GM18873 (cell line): ENCODE data around the gene WDR31.
"Not testable (repeated sequence)": the region's sequence is repeated elsewhere in the genome, so short reads cannot be mapped to it uniquely, and the experiment has no call there.

Experiments
- ATAC-seq: cut with Tn5 transposase; IDR thresholded peaks from one replicate; pipeline ENCODE4 v1.9.1; 2021; ENCODE audit warnings: mild to moderate bottlenecking, moderate library complexity, moderate number of reproducible peaks; ENCODE audit not compliant: unreplicated experiment, low FRiP score

WDR31 gene

DNA sequence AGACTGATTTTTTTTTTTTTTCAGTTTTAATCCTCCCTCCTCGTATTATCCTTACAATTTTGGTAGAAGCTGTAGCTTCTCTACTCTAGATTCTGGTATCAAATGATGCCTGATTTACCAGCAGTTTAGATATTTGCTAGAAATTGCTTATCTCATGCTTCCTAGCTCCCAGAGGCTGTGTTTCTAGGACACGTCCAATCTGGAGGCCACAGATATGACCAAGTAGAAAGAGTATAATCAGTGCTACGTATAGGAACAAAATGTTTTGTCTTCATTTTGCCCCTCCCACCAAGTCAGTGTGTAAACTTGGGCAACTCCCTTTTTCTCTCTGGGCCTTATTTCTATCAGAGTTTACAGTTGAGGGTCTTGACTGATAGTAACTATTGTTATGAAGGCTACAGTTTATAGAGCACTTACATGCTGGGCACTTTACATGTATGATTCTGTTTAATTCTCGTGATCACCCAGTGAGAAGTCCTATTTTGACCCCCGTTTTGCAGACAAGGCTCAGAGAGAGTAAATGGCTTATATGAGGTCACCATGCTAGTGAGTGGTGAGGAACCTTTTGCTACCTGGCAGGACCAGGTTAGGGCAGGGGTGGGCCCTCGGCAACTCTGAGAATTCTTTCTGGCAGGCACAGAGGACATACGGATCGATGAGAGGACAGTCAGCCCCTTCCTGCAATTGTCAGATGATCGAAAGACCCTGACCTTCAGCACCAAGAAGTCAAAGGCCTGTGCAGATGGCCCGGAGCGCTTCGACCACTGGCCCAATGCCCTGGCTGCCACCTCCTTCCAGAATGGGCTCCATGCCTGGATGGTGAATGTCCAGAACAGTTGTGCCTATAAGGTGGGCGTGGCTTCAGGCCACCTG is 29.1 kb upstream of the WDR31 start:
- no peak for ATAC-seq

DNA sequence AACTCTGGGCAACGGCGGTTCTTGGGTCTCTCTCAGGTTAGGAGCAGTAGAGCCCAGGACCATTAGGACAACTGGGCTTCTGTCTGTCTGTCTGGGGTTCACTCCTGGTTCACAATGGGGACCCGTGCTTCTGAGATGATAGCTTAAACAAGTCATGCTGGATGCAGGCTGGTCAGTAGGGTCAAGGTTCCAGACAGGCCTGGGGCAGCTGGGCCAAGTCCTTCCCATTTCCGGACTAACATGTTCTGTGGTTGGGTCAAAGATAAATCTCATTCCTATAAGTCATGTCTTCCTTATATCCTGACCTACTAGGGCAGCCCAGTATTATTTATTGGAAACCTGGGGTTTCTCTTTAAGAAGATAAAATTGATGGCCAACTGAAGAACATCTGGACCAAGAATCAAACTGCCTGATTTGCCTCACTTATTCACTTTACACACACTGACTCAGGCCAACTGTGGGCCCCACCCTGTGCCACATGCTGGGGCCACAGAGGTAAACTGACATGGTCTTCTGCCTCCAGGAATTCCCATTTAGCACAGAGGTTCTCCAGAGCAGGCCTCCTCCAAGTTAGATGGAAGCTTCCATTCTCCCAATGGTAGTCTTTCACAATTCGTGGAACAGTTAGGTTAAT is 28.4 kb upstream of the WDR31 start:
- no peak for ATAC-seq

DNA sequence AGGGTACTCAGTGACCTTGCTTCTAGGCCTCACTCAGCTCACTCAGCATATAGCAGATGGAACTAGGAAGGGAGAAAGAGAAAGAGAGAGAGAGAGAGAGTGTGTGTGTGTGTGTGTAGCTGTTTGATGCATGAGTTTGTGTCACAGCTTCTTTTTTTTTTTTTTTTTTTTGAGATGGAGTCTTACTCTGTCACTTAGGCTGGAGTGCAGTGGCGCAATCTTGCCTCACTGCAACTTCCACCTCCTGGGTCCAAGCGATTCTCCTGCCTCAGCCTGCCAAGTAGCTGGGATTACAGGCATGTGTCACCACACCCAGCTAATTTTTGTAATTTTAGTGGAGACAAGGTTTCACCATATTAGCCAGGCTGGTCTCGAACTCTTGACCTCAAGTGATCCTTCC is 25.6 kb upstream of the WDR31 start:
- ATAC-seq, result not testable (repeated sequence)

DNA sequence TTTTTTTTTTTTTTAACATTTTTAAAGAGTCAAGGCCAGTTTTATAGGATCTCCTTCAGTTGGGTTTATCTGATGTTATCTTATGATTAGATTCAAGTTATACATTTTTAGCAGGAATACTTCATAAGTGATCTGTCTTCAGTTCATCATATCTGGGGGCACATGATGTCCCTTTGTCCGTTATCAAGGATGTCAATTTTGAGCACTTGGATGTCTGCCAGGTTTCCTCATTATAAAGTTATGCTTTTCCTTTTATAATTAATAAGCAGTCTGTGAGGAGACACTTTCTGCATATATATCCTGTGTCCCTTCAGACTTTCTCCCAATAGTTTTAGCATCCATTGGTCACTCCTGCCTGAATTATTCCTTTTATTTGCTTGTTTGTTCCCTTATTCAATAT is 24.9 kb upstream of the WDR31 start:
- no peak for ATAC-seq

DNA sequence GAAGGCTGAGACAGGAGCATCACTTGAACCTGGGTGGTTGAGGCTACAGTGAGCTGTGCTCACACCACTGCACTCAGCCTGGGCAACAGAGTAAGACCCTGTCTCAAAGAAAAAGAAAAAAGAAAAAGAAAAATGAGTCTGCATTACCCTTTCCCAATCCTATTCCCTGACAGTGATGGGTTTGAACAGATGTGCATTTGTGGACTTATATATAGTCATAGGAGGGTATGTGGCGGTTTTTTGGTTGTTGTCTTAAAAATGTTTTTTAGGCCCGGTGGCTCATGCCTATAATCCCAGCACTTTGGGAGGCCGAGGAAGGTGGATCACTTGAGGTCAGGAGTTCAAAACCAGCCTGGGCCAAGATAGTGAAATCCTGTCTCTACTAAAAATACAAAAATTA is 23.3 kb upstream of the WDR31 start:
- ATAC-seq, result no peak

DNA sequence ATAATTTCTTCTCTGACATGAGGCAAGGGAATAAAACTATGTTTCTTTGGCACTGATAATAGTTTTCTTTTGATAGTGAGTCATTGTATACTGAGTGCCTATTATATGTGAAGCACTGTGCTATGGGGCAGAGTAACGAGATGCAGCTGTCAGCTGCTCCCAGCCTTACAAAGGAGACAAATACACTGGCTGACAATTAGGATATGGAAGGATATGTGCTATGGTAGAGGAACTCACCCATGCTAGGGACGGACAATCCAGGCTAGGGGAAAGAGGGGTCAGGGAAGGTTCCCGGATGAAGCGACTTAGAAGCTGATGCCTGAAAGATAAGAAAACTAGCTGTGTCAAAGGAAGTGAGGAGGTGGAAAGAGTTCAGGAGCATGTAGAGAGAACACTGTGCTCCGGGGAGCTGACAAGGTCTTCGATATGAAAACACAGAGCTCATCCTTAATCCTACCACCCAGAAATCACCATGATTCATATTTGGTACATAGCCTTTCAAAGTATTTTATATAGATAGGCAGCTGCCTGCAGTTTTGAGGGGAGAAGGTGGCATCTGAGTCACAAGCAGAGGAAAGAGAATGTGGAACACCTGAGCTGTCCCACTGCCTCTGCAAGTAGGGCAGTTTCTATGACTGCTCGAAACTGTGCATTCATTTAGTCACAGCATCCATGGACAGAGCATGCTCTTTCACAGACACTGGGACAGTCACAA is 21.4 kb upstream of the WDR31 start:
- ATAC-seq, result no peak

DNA sequence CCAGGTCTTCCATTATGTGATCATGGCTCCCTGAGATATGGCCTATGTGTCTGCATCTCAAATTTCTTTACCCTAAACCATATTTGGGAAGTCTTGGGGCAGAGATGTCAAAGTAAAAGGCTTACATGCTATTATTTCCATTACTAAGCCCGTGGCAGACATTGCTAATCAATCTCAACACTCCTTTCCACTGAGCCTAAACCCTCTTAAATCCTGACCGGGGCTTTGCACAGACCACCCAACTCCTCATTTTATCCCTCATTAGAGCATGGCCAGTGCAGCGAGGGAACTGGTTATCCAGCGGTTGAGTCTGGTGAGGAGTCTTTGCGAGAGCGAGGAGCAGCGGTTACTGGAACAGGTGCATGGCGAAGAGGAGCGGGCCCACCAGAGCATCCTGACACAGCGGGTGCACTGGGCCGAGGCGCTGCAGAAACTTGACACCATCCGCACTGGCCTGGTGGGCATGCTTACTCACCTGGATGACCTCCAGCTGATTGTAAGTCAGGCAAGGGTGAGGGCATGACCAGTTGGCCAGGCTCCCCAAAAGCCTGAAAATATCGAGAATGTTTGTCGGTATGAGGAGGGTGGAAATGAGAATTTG is 20.3 kb upstream of the WDR31 start:
- no peak for ATAC-seq

DNA sequence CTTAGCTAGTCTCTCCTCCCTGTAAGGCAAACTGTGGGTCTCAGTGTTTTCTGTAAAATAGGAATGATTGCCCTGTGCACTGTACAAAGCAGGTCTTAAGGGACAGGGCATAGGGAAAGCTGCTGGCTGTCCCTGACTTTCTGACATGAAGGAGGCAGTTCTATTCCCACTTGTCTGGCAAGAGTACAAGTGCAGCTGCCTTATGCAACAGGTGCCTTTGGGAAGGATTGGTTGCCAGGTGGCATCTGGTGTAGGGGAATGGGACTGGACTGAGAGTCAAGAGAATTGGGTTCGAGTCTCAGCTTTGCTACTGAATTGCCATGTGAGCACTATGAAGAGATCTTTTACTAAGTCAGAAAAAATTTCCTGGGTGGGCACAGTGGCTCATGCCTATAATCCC is 19.3 kb upstream of the WDR31 start:
- no peak for ATAC-seq

DNA sequence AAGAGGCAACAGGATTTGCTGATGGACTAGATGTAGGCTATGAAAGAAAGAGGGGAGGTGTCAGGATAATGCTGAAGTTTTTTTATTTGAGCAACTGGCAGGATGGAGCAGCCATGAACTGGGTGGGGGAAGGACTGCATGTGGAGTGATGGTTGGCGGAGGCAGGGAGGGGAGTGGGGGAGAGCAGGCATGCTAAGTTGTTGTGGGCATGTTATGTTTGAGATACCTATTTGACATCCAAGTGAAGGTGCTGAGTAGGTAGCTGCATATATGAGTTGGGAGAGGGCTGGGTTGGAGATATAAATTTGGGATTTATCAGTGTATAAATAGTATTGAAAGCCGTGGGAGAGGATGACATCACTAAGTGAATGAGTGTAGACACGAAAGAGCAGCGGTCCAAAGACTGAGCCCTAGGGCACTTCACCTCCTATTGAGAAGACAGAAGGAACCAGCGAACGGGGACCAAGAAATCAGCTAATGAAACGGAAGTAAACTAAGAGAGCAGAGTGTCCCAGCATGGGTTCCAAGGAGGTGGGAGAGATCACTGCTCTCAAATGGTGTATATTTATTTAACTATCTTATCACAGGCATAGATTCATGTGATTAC is 16.7 kb upstream of the WDR31 start:
- no peak for ATAC-seq

DNA sequence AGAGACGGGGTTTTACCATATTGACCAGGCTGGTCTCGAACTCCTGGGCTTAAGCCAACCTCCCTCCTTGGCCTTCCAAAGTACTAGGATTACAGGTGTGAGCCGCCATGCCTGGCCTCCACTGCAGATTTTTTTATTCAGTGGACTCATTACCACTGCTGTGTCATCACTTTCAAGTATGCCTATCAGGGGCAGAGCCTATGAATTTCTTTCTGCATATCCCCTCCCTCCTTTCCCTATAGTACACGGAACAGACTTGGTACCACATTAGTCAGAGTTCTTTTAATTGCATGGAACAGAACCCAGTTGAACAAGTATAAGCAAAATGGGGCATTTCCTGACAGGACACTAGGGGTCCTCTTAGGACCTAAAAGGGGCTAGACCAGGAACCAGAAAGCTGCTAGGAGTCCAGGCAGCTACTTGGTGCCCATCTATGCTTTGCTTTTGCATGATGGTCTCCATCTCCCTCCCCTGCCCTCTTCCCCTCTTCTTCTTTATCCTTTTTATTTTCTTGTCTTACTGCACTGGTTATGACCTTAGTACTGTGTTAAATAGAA is 15.0 kb upstream of the WDR31 start:
- ATAC-seq, result no peak

DNA sequence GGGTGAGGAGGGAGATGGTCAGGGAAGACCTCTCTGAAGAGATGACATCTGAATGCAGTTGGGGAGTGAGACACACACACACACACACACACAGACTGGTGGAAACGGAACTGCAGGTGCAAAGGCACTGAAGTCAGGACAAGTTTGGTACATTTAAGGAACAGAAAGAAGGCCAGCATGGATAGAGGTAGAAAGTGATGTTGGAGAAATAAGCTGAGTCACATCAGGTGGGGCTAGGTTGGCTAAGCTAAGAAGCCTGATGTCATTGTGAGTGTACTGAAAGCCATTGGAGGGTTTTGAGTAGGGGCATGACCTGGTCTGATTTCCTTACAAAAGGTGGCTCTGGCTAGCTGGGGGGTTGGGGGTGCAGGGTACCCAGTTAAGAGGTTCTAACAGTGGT is 12.3 kb upstream of the WDR31 start:
- no peak for ATAC-seq

DNA sequence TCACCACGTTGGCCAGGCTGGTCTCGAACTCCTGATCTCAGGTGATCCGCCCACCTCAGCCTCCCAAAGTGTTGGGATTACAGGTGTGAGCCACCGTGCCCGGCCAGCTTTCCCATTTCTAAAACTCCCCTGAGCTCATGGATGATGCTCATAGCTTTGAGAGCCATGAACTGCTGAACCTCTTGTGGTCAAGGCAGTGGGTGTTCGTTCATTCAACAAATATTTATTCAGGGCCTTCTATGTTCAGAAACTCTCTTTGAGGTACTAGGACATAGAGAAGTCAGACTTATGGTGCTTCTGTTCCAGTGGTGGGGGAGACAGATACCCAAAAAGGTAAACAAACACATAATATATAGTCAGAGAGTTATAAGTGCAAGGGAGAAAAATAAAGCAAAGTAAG is 11.9 kb upstream of the WDR31 start:
- ATAC-seq, result no peak

DNA sequence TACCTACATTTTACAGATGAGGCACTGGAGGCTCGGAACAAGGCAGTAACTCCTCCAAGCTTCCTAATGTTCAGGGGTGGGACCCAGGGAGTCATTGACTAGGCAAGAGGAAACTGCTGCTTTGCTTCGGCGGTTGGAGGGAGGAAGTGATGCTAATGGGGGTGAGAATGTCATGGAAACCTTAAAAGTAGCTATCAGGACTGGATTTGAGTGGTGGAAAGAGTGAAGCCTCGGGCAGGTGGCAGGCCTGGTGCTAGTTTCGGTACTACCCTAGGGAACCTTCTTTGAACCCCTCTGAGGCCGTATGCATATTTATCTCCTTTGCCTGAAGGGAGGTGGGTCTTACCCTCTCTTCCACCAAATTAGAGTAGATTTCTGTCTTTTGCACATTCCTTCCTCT is 10.9 kb upstream of the WDR31 start:
- no peak for ATAC-seq

DNA sequence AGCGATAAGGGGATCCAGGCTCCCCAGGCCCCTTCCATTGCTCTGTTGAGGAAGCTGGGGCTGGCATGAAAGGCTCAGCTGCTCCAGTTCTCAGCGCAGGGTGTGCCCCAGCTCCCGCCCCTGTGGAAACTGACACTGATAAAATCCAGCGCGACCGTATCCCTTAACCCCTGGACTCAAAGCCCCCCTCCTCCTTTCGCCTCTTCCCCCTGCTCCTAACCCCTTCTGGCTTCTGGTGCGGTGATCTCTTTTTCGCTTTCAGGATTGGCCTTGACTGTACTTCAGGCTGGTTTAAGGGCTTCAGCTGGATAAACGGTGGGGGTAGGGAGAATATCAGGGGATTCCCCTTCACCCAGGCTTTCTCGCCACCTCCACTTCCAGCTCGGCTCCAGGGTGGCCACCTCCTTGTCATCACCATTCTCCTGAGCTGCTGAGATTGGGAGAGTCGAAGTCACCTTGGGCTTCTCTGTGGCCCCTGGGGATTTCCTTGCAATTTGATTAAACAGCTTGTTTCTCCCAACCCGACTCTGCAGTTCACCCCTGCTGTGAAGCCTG is 10.1 kb upstream of the WDR31 start:
- no peak for ATAC-seq

DNA sequence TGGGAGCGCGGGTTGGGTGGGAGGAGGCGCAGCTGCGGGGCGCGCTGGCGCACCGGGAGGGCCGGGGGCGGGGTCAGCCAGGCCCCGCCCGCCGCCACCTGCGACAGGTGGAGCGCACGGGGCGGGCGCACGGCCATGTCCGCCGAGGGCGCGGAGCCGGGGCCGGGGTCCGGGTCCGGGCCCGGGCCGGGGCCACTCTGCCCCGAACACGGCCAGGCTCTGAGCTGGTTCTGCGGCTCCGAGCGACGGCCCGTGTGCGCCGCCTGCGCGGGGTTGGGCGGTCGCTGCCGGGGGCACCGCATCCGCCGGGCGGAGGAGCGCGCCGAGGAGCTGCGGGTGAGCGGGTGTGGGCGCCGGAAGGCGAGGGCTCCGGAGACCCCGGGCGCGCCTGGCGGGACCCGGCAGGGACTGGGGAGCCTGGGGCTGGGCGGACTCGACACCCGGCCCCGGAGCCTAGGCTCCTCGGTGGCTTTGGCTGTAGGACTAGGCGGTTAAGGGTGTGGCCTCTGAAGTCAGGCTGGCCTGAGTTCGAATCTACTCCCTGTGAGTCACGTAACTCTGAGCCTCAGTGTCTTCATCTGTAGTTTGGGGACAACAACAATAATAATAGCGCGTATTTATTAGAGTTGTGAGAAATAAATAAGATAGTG is 9.5 kb upstream of the WDR31 start, which contains the start of gene BSPRY:
TSS of gene BSPRY (plus strand) at position 97 of the 650 bp plus-strand sequence. CDS start at position 136, 39 bp downstream.
- no peak for ATAC-seq

DNA sequence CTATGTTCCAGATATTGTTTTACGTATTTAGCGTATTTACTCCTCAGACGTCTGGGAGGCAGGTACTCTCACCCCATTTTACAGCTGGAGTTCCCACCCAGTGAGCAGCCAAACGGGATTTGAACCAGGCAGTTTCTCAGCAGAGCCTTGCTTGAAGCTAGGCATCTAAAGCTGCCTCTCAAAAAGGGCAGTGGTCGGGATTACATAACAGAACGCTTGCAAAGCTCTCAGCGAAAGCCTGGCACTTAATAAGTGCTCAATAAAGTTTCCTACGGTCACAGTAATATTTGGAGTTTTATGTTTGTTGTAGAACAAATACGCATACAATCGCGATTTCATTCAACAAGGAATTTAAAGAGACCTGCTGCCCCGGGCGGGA is 9.0 kb upstream of the WDR31 start:
- ATAC-seq, result no peak

DNA sequence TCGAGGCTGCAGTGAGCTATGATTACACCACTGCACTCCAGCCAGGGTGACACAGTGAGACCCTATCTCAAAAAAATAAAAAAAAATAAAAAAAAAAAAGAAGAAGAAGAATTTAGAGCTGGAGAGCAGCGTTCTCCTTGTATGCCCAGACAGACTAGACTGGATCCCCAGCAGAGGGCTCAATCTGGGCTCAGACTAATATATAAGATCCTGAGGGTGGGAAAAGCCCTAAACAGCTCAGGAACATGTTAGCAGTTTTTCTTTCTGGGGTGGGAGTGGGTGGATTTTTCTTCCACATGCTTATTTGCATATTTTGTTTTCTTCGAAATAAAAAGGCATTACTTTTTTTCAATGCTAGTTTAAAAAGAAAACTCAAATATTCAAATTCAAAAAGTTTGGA is 8.4 kb upstream of the WDR31 start:
- no peak for ATAC-seq

DNA sequence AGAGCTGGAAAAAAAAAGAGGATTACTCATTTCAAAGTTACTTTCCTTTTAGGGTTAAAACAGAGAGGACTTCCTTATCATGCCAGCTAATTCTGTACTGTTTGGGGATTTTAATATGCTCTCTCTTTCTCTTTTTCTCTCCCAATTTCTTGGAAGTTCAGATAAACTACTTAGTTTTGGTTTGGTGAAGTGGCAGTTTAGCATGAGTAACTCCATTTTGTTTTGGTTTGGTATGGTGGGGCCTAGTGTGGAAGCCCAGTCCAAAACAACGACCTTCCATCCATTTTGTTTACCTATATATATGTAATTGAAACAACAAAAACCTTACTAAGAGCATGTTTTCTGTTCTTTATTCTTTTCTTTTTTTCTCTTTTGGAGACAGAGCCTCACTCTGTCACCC is 5.6 kb upstream of the WDR31 start:
- no peak for ATAC-seq

DNA sequence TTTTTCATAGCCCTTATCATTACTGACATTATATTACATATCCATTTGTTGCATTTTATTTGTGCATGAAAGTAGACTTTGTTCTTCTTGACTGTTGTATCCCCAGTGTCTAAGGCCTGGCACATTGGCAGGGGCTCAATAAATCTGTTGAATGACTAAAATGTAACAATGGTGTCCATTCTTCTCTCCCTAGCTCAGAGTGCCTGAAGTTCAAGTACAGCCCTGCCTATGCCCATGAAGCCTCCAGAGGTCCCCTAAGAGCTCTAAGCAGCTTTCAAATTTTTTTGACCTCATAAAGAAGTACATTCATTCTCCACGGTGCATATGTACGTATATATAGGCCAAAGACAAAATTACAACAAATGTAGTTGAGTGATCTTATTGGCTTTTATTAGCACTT is 5.1 kb upstream of the WDR31 start:
- no peak for ATAC-seq
